GM06990 (cell line): ENCODE measurements around the gene C11orf68.

Source experiments
- DNase-seq: peaks from one replicate; pipeline ENCODE4 v3.0.0-alpha.2; 2011; ENCODE audit not compliant: insufficient read length; ENCODE audit errors: extremely low read depth
- H3K27me3 ChIP-seq: replicated peaks from 2 replicates; pipeline ENCODE4 v1.6.0; 2011; ENCODE audit warnings: low read length; ENCODE audit not compliant: control insufficient read depth, insufficient read depth
- H3K36me3 ChIP-seq: 2 replicates; pipeline ENCODE4 v1.5.1; 2011; ENCODE audit warnings: low read length; ENCODE audit not compliant: control insufficient read depth, insufficient read depth
- H3K4me3 ChIP-seq: replicated peaks from 2 replicates; pipeline ENCODE4 v1.5.1; 2011; ENCODE audit warnings: low read depth, mild to moderate bottlenecking, control low read depth, low read length
- CTCF ChIP-seq: IDR thresholded peaks from 2 replicates; pipeline ENCODE4 v1.5.1; 2011; ENCODE audit warnings: low read length, control low read depth, mild to moderate bottlenecking, inconsistent platforms; ENCODE audit not compliant: insufficient read depth, poor library complexity, severe bottlenecking

The C11orf68 gene

GRCh38 chr11:65891219-65892136, 27.4 kb downstream of the C11orf68 start:
- TF ChIP-seq CTCF, result peak; percentile 64
- DNase-seq, result peak; percentile 59
- H3K27me3 ChIP-seq, result no peaks in the 10 kb centered on the region
- peak overlapping the region; percentile 89 for H3K4me3 ChIP-seq
- H3K36me3 ChIP-seq, result no peaks in the 10 kb centered on the region; the same call in 1 of the 2 replicates

GRCh38 chr11:65890324-65891218, 28.3 kb downstream of the C11orf68 start, which contains the start of gene CCDC85B:
Gene CCDC85B (plus strand): TSS chr11:65890673. CDS start chr11:65890784, 111 bp downstream.
- no peak for TF ChIP-seq CTCF
- H3K27me3 ChIP-seq, result no peaks in the 10 kb centered on the region
- DNase-seq, result peak; percentile 100
- peak within 1 kb of the TSS; percentile 96 for H3K4me3 ChIP-seq
- H3K36me3 ChIP-seq, result peaks cover 4% of the 10 kb centered on the region; the same call in 1 of the 2 replicates

GRCh38 chr11:65888163-65888814, 30.6 kb downstream of the C11orf68 start, which contains the start of gene FIBP:
Gene FIBP (minus strand): TSS chr11:65888471. CDS start chr11:65888418, 53 bp downstream.
- DNase-seq, result peak; percentile 98
- Histone ChIP-seq H3K36me3 (peaks cover 21% of the 10 kb centered on the region), H3K4me3 (peak within 1 kb of the TSS; percentile 96), H3K27me3 (no peaks in the 10 kb centered on the region)
- TF ChIP-seq CTCF, result peak; percentile 85

GRCh38 chr11:65887723-65888162, 31.1 kb downstream of the C11orf68 start:
- Histone ChIP-seq H3K27me3 (no peaks in the 10 kb centered on the region), H3K4me3 (peak overlapping the region; percentile 96), H3K36me3 (peaks cover 26% of the 10 kb centered on the region)
- no peak for DNase-seq
- TF ChIP-seq CTCF, result no peak
